Sigmoid colon (tissue), 7 donors: Measurements from ENCODE around the gene FGF5. TPM values are rescaled to one million over a fixed set of nuclear protein-coding genes. Genes with fewer than 3 reads are reported as not detected.

ENCODE experiments used
- DNase-seq: peaks from one replicate; pipeline ENCODE4 v3.0.0-alpha.2; 2019
- H3K27ac ChIP-seq, 4 donors: fragments of 200-600 bp; sonication (generic); one replicate each; pipeline ENCODE4 v1.5.1; 2016 to 2019; ENCODE audit warnings: mild to moderate bottlenecking in 1 of 4
- H3K27me3 ChIP-seq, 3 donors: fragments of 200-600 bp; sonication (generic); one replicate each; pipeline ENCODE4 v1.5.1; 2019; ENCODE audit warnings: mild to moderate bottlenecking in 1 of 3
- H3K36me3 ChIP-seq, 4 donors: fragments of 200-600 bp; sonication (generic); one replicate each; pipeline ENCODE4 v1.5.1; 2016 to 2019
- H3K4me1 ChIP-seq, 4 donors: fragments of 200-600 bp; sonication (generic); one replicate each; pipeline ENCODE4 v1.5.1; 2017 to 2019
- H3K4me3 ChIP-seq, 4 donors: fragments of 200-600 bp; sonication (generic); one replicate each; pipeline ENCODE4 v1.5.1; 2017 to 2019; ENCODE audit warnings: mild to moderate bottlenecking in 2 of 4, moderate library complexity in 1 of 4
- H3K9me3 ChIP-seq, 4 donors: fragments of 200-600 bp in 3 of 4; sonication (generic) in 3 of 4; one replicate each; pipeline versions ENCODE4 v1.5.1 to v1.6.1; 2013 to 2019
- EP300 ChIP-seq, 4 donors: sonication (generic); formaldehyde crosslinking; IDR thresholded peaks; one replicate each; pipeline ENCODE4 v1.6.1; 2017; ENCODE audit warnings: antibody characterized with exemption in 4 of 4
- POLR2A ChIP-seq, 2 donors: fragments of 450-650 bp; IDR thresholded peaks; one replicate each; pipeline ENCODE4 v1.6.1; 2016; ENCODE audit warnings: antibody characterized with exemption in 2 of 2, mild to moderate bottlenecking in 2 of 2, moderate library complexity in 2 of 2
- POLR2AphosphoS5 ChIP-seq, 4 donors: sonication (generic); formaldehyde crosslinking; IDR thresholded peaks; one replicate each; pipeline ENCODE4 v1.6.1; 2017; ENCODE audit warnings: antibody characterized with exemption in 4 of 4
- WGBS, 2 donors: extraction: QIAGEN DNeasy Blood & Tissue Kit; methylation state at CpG; one replicate each; pipeline ENCODE4 v1.1.7; 2013; 5-methylcytosine and 5-hydroxymethylcytosine counted together
- intact Hi-C: fragments of 100-400 bp; cut with DNase I; formaldehyde crosslinking; loops from one replicate; pipeline ENCODE4 v1.15.1; 2023
- polyA plus RNA-seq, 3 donors: library from polyadenylated mRNA; stranded (reverse); fragments of 200-250 nt; gene quantifications; one replicate each; pipeline ENCODE4 v1.2.3, GENCODE V29; 2013
- total RNA-seq, 4 donors: library from RNA; depleted of rRNA; stranded (reverse); fragments of >200 nt; gene quantifications; one replicate each; pipeline ENCODE4 v1.1.0, GENCODE V29; 2016
- TF ChIP-seq, protein P1 (sequence below), 4 experiments: fragments of 450-650 bp in 3 of 4; fragments of 200-600 bp in 1 of 4; IDR thresholded peaks; one replicate each; pipeline ENCODE4 v1.5.1; 2016 to 2019; ENCODE audit warnings: antibody characterized with exemption in 4 of 4, mild to moderate bottlenecking in 3 of 4, moderate library complexity in 2 of 4
- donor health status: healthy with polysubstance abuse.
- donor health status: Bipolar disorder and iron deficiency.
- donor health status: healthy.

Gene FGF5
- total and polyA plus RNA-seq, 7 donors, result 0.03 to 6.2 (median 1.1) TPM; not detected in 2

DNA sequence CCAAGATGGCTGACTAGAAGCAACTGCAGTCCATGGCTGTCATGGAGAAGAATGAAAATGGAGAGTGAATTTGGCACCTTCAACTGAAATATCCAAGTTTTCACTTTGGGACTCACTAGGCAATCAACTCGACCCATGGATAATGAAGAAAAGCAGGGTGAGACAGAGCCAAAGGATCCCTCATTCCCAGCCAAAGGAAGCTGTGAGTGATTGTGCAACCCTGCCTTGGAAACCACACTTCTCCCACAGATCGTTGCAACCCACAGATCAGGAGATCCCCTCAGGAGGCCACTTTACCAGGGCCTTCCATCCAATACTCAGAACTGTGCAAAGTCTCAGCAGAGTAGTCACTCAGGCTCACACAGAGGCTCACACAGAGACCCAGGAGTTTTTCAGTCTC, 73.6 kb downstream of the FGF5 start:
- Histone ChIP-seq H3K4me1 (peaks cover 0 to 17% (median 9%) of the 10 kb centered on the region in 4 donors), H3K9me3 (peaks cover 0 to 4% (median 2%) of the 10 kb centered on the region in 4 donors), H3K36me3 (no peaks in the 10 kb centered on the region), H3K27me3 (no peaks in the 10 kb centered on the region), H3K4me3 (no peak overlapping the region), H3K27ac (no peak overlapping the region)
- intact Hi-C loops, result no loop called here
- no peak for DNase-seq
- TF ChIP-seq EP300 (IDR thresholded peaks at IDR 0.05) (no peak), POLR2A (IDR thresholded peaks at IDR 0.05) (no peak), POLR2AphosphoS5 (IDR thresholded peaks at IDR 0.05) (no peak)
- TF ChIP-seq, protein P1, sequence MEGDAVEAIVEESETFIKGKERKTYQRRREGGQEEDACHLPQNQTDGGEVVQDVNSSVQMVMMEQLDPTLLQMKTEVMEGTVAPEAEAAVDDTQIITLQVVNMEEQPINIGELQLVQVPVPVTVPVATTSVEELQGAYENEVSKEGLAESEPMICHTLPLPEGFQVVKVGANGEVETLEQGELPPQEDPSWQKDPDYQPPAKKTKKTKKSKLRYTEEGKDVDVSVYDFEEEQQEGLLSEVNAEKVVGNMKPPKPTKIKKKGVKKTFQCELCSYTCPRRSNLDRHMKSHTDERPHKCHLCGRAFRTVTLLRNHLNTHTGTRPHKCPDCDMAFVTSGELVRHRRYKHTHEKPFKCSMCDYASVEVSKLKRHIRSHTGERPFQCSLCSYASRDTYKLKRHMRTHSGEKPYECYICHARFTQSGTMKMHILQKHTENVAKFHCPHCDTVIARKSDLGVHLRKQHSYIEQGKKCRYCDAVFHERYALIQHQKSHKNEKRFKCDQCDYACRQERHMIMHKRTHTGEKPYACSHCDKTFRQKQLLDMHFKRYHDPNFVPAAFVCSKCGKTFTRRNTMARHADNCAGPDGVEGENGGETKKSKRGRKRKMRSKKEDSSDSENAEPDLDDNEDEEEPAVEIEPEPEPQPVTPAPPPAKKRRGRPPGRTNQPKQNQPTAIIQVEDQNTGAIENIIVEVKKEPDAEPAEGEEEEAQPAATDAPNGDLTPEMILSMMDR (IDR thresholded peaks at IDR 0.05), result no peak
- 61 to 67% methylated on average over 2 of the region's 2 CpGs for WGBS, 2 donors

Other genes with a start within 250 kb of the FGF5 start
- gene ANTXR2, start 193.4 kb upstream of the FGF5 start, total RNA-seq, result 100 to 1,000 TPM; 170 to 237 (median 212) TPM
- 10 to 100 TPM; 11.4 to 28.5 (median 13.4) TPM for gene ANTXR2, start 193.4 kb upstream of the FGF5 start, polyA plus RNA-seq
- gene PRDM8, start 69.2 kb upstream of the FGF5 start, total RNA-seq, result 10 to 100 TPM; 14.3 to 17.4 (median 15.6) TPM
- gene PRDM8, start 69.2 kb upstream of the FGF5 start, polyA plus RNA-seq, result 1 to 10 TPM in 2 of 3 donors, not detected in 1; 1.2 to 2.8 TPM
- gene CFAP299, start 69.1 kb downstream of the FGF5 start, total RNA-seq, result 1 to 10 TPM in 1 of 4 donors, not detected in 3; 1.4 TPM
- gene CFAP299, start 69.1 kb downstream of the FGF5 start, polyA plus RNA-seq, result not detected